ENCODE results near the gene TTYH3. TPM values are rescaled to one million over a fixed set of nuclear protein-coding genes. Genes with fewer than 3 reads are reported as not detected.

Gene TTYH3
- polyA plus RNA-seq, 1 donor (not counting 4 experiments of a cell fraction or from before 2014, with no cell fraction given) = 8.5 TPM

- Histone ChIP-seq H3K9ac (ENCODE audit: control insufficient read depth, extremely low read depth, insufficient read depth, low read length) (no peak overlapping the region), H3K9me3 (ENCODE audit: control insufficient read depth, low read depth, low read length) (no peaks in the 10 kb centered on the region), H3K27me3 (ENCODE audit: control insufficient read depth, extremely low read depth, insufficient read depth, low read length) (peaks cover 9% of the 10 kb centered on the region), H3K36me3 (ENCODE audit: control insufficient read depth in 2 of 2, extremely low read depth in 1 of 2, insufficient read depth in 2 of 2, low read length in 2 of 2) (no peaks in the 10 kb centered on the region), H3K9me1 (ENCODE audit: control insufficient read depth, extremely low read depth, insufficient read depth, low read length) (no peaks in the 10 kb centered on the region), H4K20me1 (ENCODE audit: control insufficient read depth, extremely low read depth, insufficient read depth, low read length) (no peaks in the 10 kb centered on the region), H3K4me1 (ENCODE audit: control insufficient read depth, extremely low read depth, insufficient read depth, low read length) (no peaks in the 10 kb centered on the region), H3K79me2 (ENCODE audit: control insufficient read depth, insufficient read depth, low read length) (no peaks in the 10 kb centered on the region), H2AFZ (ENCODE audit: control insufficient read depth, low read length) (no peak overlapping the region), H3K4me2 (ENCODE audit: control insufficient read depth, extremely low read depth, insufficient read depth, low read depth, low read length) (no peak overlapping the region), H3K4me3 (ENCODE audit: control insufficient read depth in 2 of 3, extremely low read depth in 1 of 3, insufficient read depth in 2 of 3, low read depth in 1 of 3, low read length in 3 of 3) (no peak overlapping the region), H3K27ac (ENCODE audit: control insufficient read depth, insufficient read depth, low read length) (no peak overlapping the region)
- dilution Hi-C loops (cut with MboI; ENCODE audit: extremely low pct_ligation_motif_present, low sequenced_read_pairs) = no loop called here
- no peak for TF ChIP-seq CTCF (optimal IDR thresholded peaks at IDR 0.05 in 1 of 3, IDR thresholded peaks at IDR 0.05 in 1 of 3, conservative IDR thresholded peaks at IDR 0.05 in 1 of 3; ENCODE audit: extremely low read depth in 1 of 3, insufficient read depth in 2 of 3, low read length in 3 of 3)
- no peak for TF ChIP-seq EZH2 (IDR thresholded peaks at IDR 0.05; ENCODE audit: low read length)
- FAIRE-seq (no peak), DNase-seq (ENCODE audit: low read depth, low spot score) (no peak)
Measured at GRCh38 chr7:2700141-2700850, 68.5 kb downstream of the TTYH3 start.

- no peak overlapping the region for H3K27ac ChIP-seq (ENCODE audit: control insufficient read depth, insufficient read depth, low read length)
- no peaks in the 10 kb centered on the region for H3K79me2 ChIP-seq (ENCODE audit: control insufficient read depth, insufficient read depth, low read length)
- DNase-seq (ENCODE audit: low read depth, low spot score) (no peak), FAIRE-seq (no peak)
- no peak overlapping the region for H3K9ac ChIP-seq (ENCODE audit: control insufficient read depth, extremely low read depth, insufficient read depth, low read length)
- H2AFZ ChIP-seq (ENCODE audit: control insufficient read depth, low read length) = no peak overlapping the region
- TF ChIP-seq CTCF (optimal IDR thresholded peaks at IDR 0.05 in 1 of 3, IDR thresholded peaks at IDR 0.05 in 1 of 3, conservative IDR thresholded peaks at IDR 0.05 in 1 of 3; ENCODE audit: extremely low read depth in 1 of 3, insufficient read depth in 2 of 3, low read length in 3 of 3) (no peak), EZH2 (IDR thresholded peaks at IDR 0.05; ENCODE audit: low read length) (no peak)
- H3K27me3 ChIP-seq (ENCODE audit: control insufficient read depth, extremely low read depth, insufficient read depth, low read length) = peaks cover 9% of the 10 kb centered on the region
- no peaks in the 10 kb centered on the region for H3K9me3 ChIP-seq (ENCODE audit: control insufficient read depth, low read depth, low read length)
- no peak overlapping the region for H3K4me3 ChIP-seq (ENCODE audit: control insufficient read depth in 2 of 3, extremely low read depth in 1 of 3, insufficient read depth in 2 of 3, low read depth in 1 of 3, low read length in 3 of 3)
- no peaks in the 10 kb centered on the region for H4K20me1 ChIP-seq (ENCODE audit: control insufficient read depth, extremely low read depth, insufficient read depth, low read length)
- H3K4me1 ChIP-seq (ENCODE audit: control insufficient read depth, extremely low read depth, insufficient read depth, low read length) = no peaks in the 10 kb centered on the region
- no peak overlapping the region for H3K4me2 ChIP-seq (ENCODE audit: control insufficient read depth, extremely low read depth, insufficient read depth, low read depth, low read length)
- dilution Hi-C loops (cut with MboI; ENCODE audit: extremely low pct_ligation_motif_present, low sequenced_read_pairs) = no loop called here
- no peaks in the 10 kb centered on the region for H3K9me1 ChIP-seq (ENCODE audit: control insufficient read depth, extremely low read depth, insufficient read depth, low read length)
- H3K36me3 ChIP-seq (ENCODE audit: control insufficient read depth in 2 of 2, extremely low read depth in 1 of 2, insufficient read depth in 2 of 2, low read length in 2 of 2) = no peaks in the 10 kb centered on the region
Measured at GRCh38 chr7:2701424-2701823, 69.6 kb downstream of the TTYH3 start.
